Measurements from ENCODE around the gene GOSR1. TPM values are rescaled to one million over a fixed set of nuclear protein-coding genes. Genes with fewer than 3 reads are reported as not detected.
"Not testable (repeated sequence)": the region's sequence is repeated elsewhere in the genome, so short reads cannot be mapped to it uniquely, and the experiment has no call there.

Gene GOSR1
- total and polyA plus RNA-seq, 4 donors: 29.0 to 39.8 (median 29.5) TPM

- Histone ChIP-seq H3K4me1 (ENCODE audit: control insufficient read depth, insufficient read depth, low read length) (no peaks in the 10 kb centered on the region), H3K27me3 (ENCODE audit: control insufficient read depth, insufficient read depth, low read length) (no peaks in the 10 kb centered on the region), H3K27ac (ENCODE audit: low read depth, low read length) (no peak overlapping the region), H3K9me3 (ENCODE audit: control insufficient read depth, insufficient read depth, low read length) (no peaks in the 10 kb centered on the region), H3K4me3 (ENCODE audit: low read depth, low read length) (no peak overlapping the region), H3K36me3 (ENCODE audit: control insufficient read depth, insufficient read depth, low read length) (no peaks in the 10 kb centered on the region)
- WGBS (ENCODE audit: insufficient coverage): 86% methylated on average over 4 of the region's 8 CpGs
- no peak for DNase-seq (ENCODE audit: low read depth in 4 of 6, low spot score in 6 of 6)
Measured at GRCh38 chr17:30557916-30558685, 80.9 kb downstream of the GOSR1 start.

- H3K4me3 ChIP-seq (ENCODE audit: low read depth, low read length): no peak overlapping the region
- no peaks in the 10 kb centered on the region for H3K4me1 ChIP-seq (ENCODE audit: control insufficient read depth, insufficient read depth, low read length)
- no peak overlapping the region for H3K27ac ChIP-seq (ENCODE audit: low read depth, low read length)
- H3K36me3 ChIP-seq (ENCODE audit: control insufficient read depth, insufficient read depth, low read length): no peaks in the 10 kb centered on the region
- no peaks in the 10 kb centered on the region for H3K27me3 ChIP-seq (ENCODE audit: control insufficient read depth, insufficient read depth, low read length)
- no peaks in the 10 kb centered on the region for H3K9me3 ChIP-seq (ENCODE audit: control insufficient read depth, insufficient read depth, low read length)
- WGBS (ENCODE audit: insufficient coverage): 85% methylated on average over 17 of the region's 22 CpGs
- no peak for DNase-seq (ENCODE audit: low read depth in 4 of 6, low spot score in 6 of 6)
Measured at GRCh38 chr17:30558686-30559545, 81.7 kb downstream of the GOSR1 start.

- WGBS (ENCODE audit: insufficient coverage): 92% methylated on average over 5 of the region's 7 CpGs
- DNase-seq (ENCODE audit: low read depth in 4 of 6, low spot score in 6 of 6): no peak
- no peaks in the 10 kb centered on the region for H3K9me3 ChIP-seq (ENCODE audit: control insufficient read depth, insufficient read depth, low read length)
- no peaks in the 10 kb centered on the region for H3K27me3 ChIP-seq (ENCODE audit: control insufficient read depth, insufficient read depth, low read length)
- no peaks in the 10 kb centered on the region for H3K4me1 ChIP-seq (ENCODE audit: control insufficient read depth, insufficient read depth, low read length)
- no peak overlapping the region for H3K27ac ChIP-seq (ENCODE audit: low read depth, low read length)
- H3K36me3 ChIP-seq (ENCODE audit: control insufficient read depth, insufficient read depth, low read length): no peaks in the 10 kb centered on the region
- no peak overlapping the region for H3K4me3 ChIP-seq (ENCODE audit: low read depth, low read length)
Measured at GRCh38 chr17:30559656-30560055, 82.4 kb downstream of the GOSR1 start.

GRCh38 chr17:30560117-30561026 is 83.2 kb downstream of the GOSR1 start:
- not testable (repeated sequence) for DNase-seq (ENCODE audit: low read depth in 4 of 6, low spot score in 6 of 6); H3K9me3 ChIP-seq (ENCODE audit: control insufficient read depth, insufficient read depth, low read length); H3K36me3 ChIP-seq (ENCODE audit: control insufficient read depth, insufficient read depth, low read length); H3K4me3 ChIP-seq (ENCODE audit: low read depth, low read length); H3K27ac ChIP-seq (ENCODE audit: low read depth, low read length); H3K4me1 ChIP-seq (ENCODE audit: control insufficient read depth, insufficient read depth, low read length); H3K27me3 ChIP-seq (ENCODE audit: control insufficient read depth, insufficient read depth, low read length)
- 79% methylated on average over 6 of the region's 8 CpGs for WGBS (ENCODE audit: insufficient coverage)

GRCh38 chr17:30561766-30562165 is 84.6 kb downstream of the GOSR1 start:
- not testable (repeated sequence) for H3K4me1 ChIP-seq (ENCODE audit: control insufficient read depth, insufficient read depth, low read length); H3K4me3 ChIP-seq (ENCODE audit: low read depth, low read length); H3K27me3 ChIP-seq (ENCODE audit: control insufficient read depth, insufficient read depth, low read length); H3K36me3 ChIP-seq (ENCODE audit: control insufficient read depth, insufficient read depth, low read length); H3K27ac ChIP-seq (ENCODE audit: low read depth, low read length); DNase-seq (ENCODE audit: low read depth in 4 of 6, low spot score in 6 of 6); H3K9me3 ChIP-seq (ENCODE audit: control insufficient read depth, insufficient read depth, low read length)
- WGBS (ENCODE audit: insufficient coverage): no CpG with 5 or more reads among the region's 1 CpG

GRCh38 chr17:30563131-30563904 is 86.1 kb downstream of the GOSR1 start:
- H3K4me1 ChIP-seq (ENCODE audit: control insufficient read depth, insufficient read depth, low read length); H3K27ac ChIP-seq (ENCODE audit: low read depth, low read length); H3K36me3 ChIP-seq (ENCODE audit: control insufficient read depth, insufficient read depth, low read length); H3K4me3 ChIP-seq (ENCODE audit: low read depth, low read length); H3K27me3 ChIP-seq (ENCODE audit: control insufficient read depth, insufficient read depth, low read length); H3K9me3 ChIP-seq (ENCODE audit: control insufficient read depth, insufficient read depth, low read length); DNase-seq (ENCODE audit: low read depth in 4 of 6, low spot score in 6 of 6): not testable (repeated sequence)
- WGBS (ENCODE audit: insufficient coverage): no CpG with 5 or more reads among the region's 9 CpGs

- not testable (repeated sequence) for DNase-seq (ENCODE audit: low read depth in 4 of 6, low spot score in 6 of 6); H3K4me1 ChIP-seq (ENCODE audit: control insufficient read depth, insufficient read depth, low read length); H3K27ac ChIP-seq (ENCODE audit: low read depth, low read length); H3K4me3 ChIP-seq (ENCODE audit: low read depth, low read length); H3K27me3 ChIP-seq (ENCODE audit: control insufficient read depth, insufficient read depth, low read length); H3K9me3 ChIP-seq (ENCODE audit: control insufficient read depth, insufficient read depth, low read length); H3K36me3 ChIP-seq (ENCODE audit: control insufficient read depth, insufficient read depth, low read length)
- WGBS (ENCODE audit: insufficient coverage): 80% methylated on average over 3 of the region's 7 CpGs
Measured at GRCh38 chr17:30563905-30564390, 86.7 kb downstream of the GOSR1 start.

GRCh38 chr17:30564422-30565072 is 87.3 kb downstream of the GOSR1 start:
- DNase-seq (ENCODE audit: low read depth in 4 of 6, low spot score in 6 of 6); H3K9me3 ChIP-seq (ENCODE audit: control insufficient read depth, insufficient read depth, low read length); H3K4me3 ChIP-seq (ENCODE audit: low read depth, low read length); H3K27me3 ChIP-seq (ENCODE audit: control insufficient read depth, insufficient read depth, low read length); H3K36me3 ChIP-seq (ENCODE audit: control insufficient read depth, insufficient read depth, low read length); H3K27ac ChIP-seq (ENCODE audit: low read depth, low read length); H3K4me1 ChIP-seq (ENCODE audit: control insufficient read depth, insufficient read depth, low read length): not testable (repeated sequence)
- 59% methylated on average over 9 of the region's 13 CpGs for WGBS (ENCODE audit: insufficient coverage)
